GM23338 (cell line): Measurements from ENCODE around the gene CACNA1B. TPM values are rescaled to one million over a fixed set of nuclear protein-coding genes. Genes with fewer than 3 reads are reported as not detected.

ENCODE experiments used
- ATAC-seq: fragments of 200-7000 bp; cut with Tn5 transposase; 3 replicates; pipeline ENCODE4 v1.9.1; 2020
- DNase-seq: peaks from one replicate; pipeline ENCODE4 v3.0.0-alpha.2; 2015; ENCODE audit warnings: low spot score
- H2AFZ ChIP-seq: fragments of 200-600 bp; sonication (generic); 2 replicates; pipeline ENCODE4 v1.8.0; 2016; ENCODE audit warnings: antibody characterized with exemption, mild to moderate bottlenecking, moderate library complexity
- H3F3A ChIP-seq: fragments of 200-600 bp; sonication (generic); replicated peaks from 2 replicates; pipeline ENCODE4 v1.8.0; 2017; ENCODE audit warnings: antibody characterized with exemption, mixed run types, low read depth
- H3K27ac ChIP-seq: fragments of 200-600 bp; sonication (generic); 2 replicates; pipeline ENCODE4 v1.6.1; 2016; ENCODE audit warnings: low read depth
- H3K27me3 ChIP-seq: fragments of 200-600 bp; sonication (generic); 2 replicates; pipeline ENCODE4 v1.8.0; 2016; ENCODE audit warnings: mild to moderate bottlenecking, mixed run types, moderate library complexity; ENCODE audit not compliant: insufficient read depth
- H3K36me3 ChIP-seq: fragments of 200-600 bp; sonication (generic); 2 replicates; pipeline ENCODE4 v1.8.0; 2016; ENCODE audit warnings: mild to moderate bottlenecking; ENCODE audit not compliant: insufficient read depth
- H3K4me1 ChIP-seq: fragments of 200-600 bp; sonication (generic); 2 replicates; pipeline ENCODE4 v1.8.0; 2016; ENCODE audit warnings: mild to moderate bottlenecking, moderate library complexity; ENCODE audit not compliant: insufficient read depth
- H3K4me2 ChIP-seq: fragments of 200-600 bp; sonication (generic); 2 replicates; pipeline ENCODE4 v1.7.1; 2017; ENCODE audit warnings: mixed run types
- H3K4me3 ChIP-seq: fragments of 200-600 bp; sonication (generic); 2 replicates; pipeline ENCODE4 v1.6.1; 2016; ENCODE audit warnings: mixed run types
- H3K79me2 ChIP-seq: fragments of 200-600 bp; sonication (generic); replicated peaks from 2 replicates; pipeline ENCODE4 v1.8.0; 2017; ENCODE audit warnings: mild to moderate bottlenecking; ENCODE audit not compliant: insufficient read depth
- H3K9me2 ChIP-seq: fragments of 200-600 bp; sonication (generic); 2 replicates; pipeline ENCODE4 v1.8.0; 2017; ENCODE audit not compliant: insufficient read depth
- H4K20me1 ChIP-seq: fragments of 200-600 bp; sonication (generic); replicated peaks from 2 replicates; pipeline ENCODE4 v1.8.0; 2017; ENCODE audit warnings: mild to moderate bottlenecking; ENCODE audit not compliant: insufficient read depth
- H3K27ac Mint-ChIP-seq: 2 replicates; pipeline ENCODE4 v1.8.0; 2020; ENCODE audit warnings: inconsistent platforms, mild to moderate bottlenecking, moderate library complexity, mixed read lengths
- H3K27me3 Mint-ChIP-seq: 3 replicates; pipeline ENCODE4 v1.8.0; 2022; ENCODE audit warnings: low read depth, mild to moderate bottlenecking, moderate library complexity, mixed read lengths, inconsistent platforms; ENCODE audit not compliant: insufficient read depth, poor library complexity
- H3K36me3 Mint-ChIP-seq: 3 replicates; pipeline ENCODE4 v1.8.0; 2021; ENCODE audit warnings: low read depth, mild to moderate bottlenecking, inconsistent platforms, moderate library complexity, mixed read lengths
- H3K4me1 Mint-ChIP-seq: 3 replicates; pipeline ENCODE4 v1.8.0; 2020; ENCODE audit warnings: mild to moderate bottlenecking, inconsistent platforms, mixed read lengths
- H3K4me3 Mint-ChIP-seq: 3 replicates; pipeline ENCODE4 v1.8.0; 2021; ENCODE audit warnings: moderate library complexity, mild to moderate bottlenecking, inconsistent platforms, mixed read lengths
- H3K9me3 Mint-ChIP-seq: 3 replicates; pipeline ENCODE4 v1.8.0; 2020; ENCODE audit warnings: moderate library complexity, mild to moderate bottlenecking, inconsistent platforms, mixed read lengths
- CREB1 ChIP-seq: fragments of 250-450 bp; sonication (Bioruptor Pico); IDR thresholded peaks from 2 replicates; pipeline ENCODE4 v1.5.0; 2020; ENCODE audit warnings: low read depth, mild to moderate bottlenecking, moderate library complexity
- CTCF ChIP-seq, 2 experiments: fragments of 200-600 bp in 1 of 2; sonication (generic) in 1 of 2; conservative IDR thresholded peaks; 2 replicates each; pipeline versions ENCODE4 v1.5.1 to v1.6.1; 2016 to 2017; ENCODE audit warnings: antibody characterized with exemption in 2 of 2, low read depth in 2 of 2, mild to moderate bottlenecking in 2 of 2, moderate library complexity in 1 of 2
- ETS1 ChIP-seq: IDR thresholded peaks from 2 replicates; pipeline ENCODE4 v1.6.1; 2016; ENCODE audit warnings: antibody characterized with exemption
- EZH2 ChIP-seq: fragments of 200-600 bp; sonication (generic); IDR thresholded peaks from one replicate; pipeline ENCODE4 v1.8.0; 2017; ENCODE audit warnings: antibody characterized with exemption, mild to moderate bottlenecking, low read depth; ENCODE audit not compliant: unreplicated experiment
- EZH2phosphoT487 ChIP-seq: fragments of 200-600 bp; sonication (generic); IDR thresholded peaks from one replicate; pipeline ENCODE4 v1.8.1; 2018; ENCODE audit warnings: antibody characterized with exemption; ENCODE audit not compliant: unreplicated experiment
- JUNB ChIP-seq: IDR thresholded peaks from one replicate; pipeline ENCODE4 v1.6.1; 2016; ENCODE audit warnings: antibody characterized with exemption; ENCODE audit not compliant: unreplicated experiment
- NANOG ChIP-seq: IDR thresholded peaks from 2 replicates; pipeline ENCODE4 v1.6.1; 2016; ENCODE audit warnings: antibody characterized with exemption, borderline replicate concordance
- STAT1 ChIP-seq: IDR thresholded peaks from one replicate; pipeline ENCODE4 v1.6.1; 2016; ENCODE audit warnings: antibody characterized with exemption; ENCODE audit not compliant: unreplicated experiment
- ZNF114 ChIP-seq: fragments of 250-450 bp; sonication (Bioruptor Pico); IDR thresholded peaks from 2 replicates; pipeline ENCODE4 v1.5.0; 2020; ENCODE audit warnings: mild to moderate bottlenecking, moderate library complexity
- ZNF331 ChIP-seq: fragments of 250-450 bp; sonication (Bioruptor Pico); IDR thresholded peaks from 2 replicates; pipeline ENCODE4 v1.5.0; 2020; ENCODE audit warnings: low read depth, mild to moderate bottlenecking, moderate library complexity
- polyA plus RNA-seq: library from polyadenylated mRNA; unstranded; fragments of >200 nt; fragmentation: Nextera tagmentation; extraction: Ambion mirVana; gene quantifications from 2 replicates; pipeline ENCODE4 v1.2.1, GENCODE V29; 2016
- total RNA-seq: library from RNA; depleted of rRNA; stranded (reverse); fragments of >200 nt; shearing (Covaris generic); gene quantifications from 2 replicates; pipeline ENCODE4 v1.2.3, GENCODE V29; 2014
- TF ChIP-seq, protein P1 (sequence below): fragments of 250-450 bp; sonication (Bioruptor Pico); IDR thresholded peaks from 2 replicates; pipeline ENCODE4 v1.5.0; 2020; ENCODE audit warnings: mild to moderate bottlenecking, moderate library complexity
- TF ChIP-seq, protein P2 (sequence below): IDR thresholded peaks from one replicate; pipeline ENCODE4 v1.6.1; 2018; ENCODE audit warnings: antibody characterized with exemption; ENCODE audit not compliant: unreplicated experiment

Gene CACNA1B
- total and polyA plus RNA-seq, 2 experiments from 2014 or later = 1.1 to 10.4 TPM

DNA sequence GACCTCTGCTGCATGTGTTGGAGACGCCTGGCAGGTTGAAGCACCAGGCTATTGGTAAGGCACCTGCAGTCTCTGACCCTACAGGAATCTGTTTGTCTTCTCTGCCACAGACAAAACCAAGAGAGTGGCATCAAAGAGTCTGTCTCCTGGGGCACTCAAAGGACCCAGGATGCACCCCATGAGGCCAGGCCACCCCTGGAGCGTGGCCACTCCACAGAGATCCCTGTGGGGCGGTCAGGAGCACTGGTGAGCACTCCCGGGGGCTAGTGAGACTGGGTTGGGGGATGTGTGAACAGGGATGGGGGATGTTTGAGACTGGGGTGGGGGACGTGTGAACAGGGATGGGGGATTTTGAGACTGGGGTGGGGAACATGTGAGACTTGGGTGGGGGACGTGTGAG lies 240.3 kb downstream of the CACNA1B start:
- Mint-ChIP-seq H3K4me3 (no peak overlapping the region), H3K27ac (no peak overlapping the region), H3K9me3 (peaks cover 58% of the 10 kb centered on the region), H3K36me3 (peaks cover 67% of the 10 kb centered on the region), H3K27me3 (peaks cover 15% of the 10 kb centered on the region), H3K4me1 (no peaks in the 10 kb centered on the region; the same call in 2 of the 3 replicates)
- Histone ChIP-seq H3K4me2 (no peak overlapping the region), H3K4me1 (no peaks in the 10 kb centered on the region), H3K27me3 (no peaks in the 10 kb centered on the region), H3K36me3 (no peaks in the 10 kb centered on the region), H4K20me1 (no peaks in the 10 kb centered on the region), H3K9me2 (no peaks in the 10 kb centered on the region), H3F3A (no peaks in the 10 kb centered on the region), H3K79me2 (no peaks in the 10 kb centered on the region), H3K27ac (no peak overlapping the region), H3K4me3 (no peak overlapping the region), H2AFZ (no peak overlapping the region)
- no peak for ATAC-seq
- no peak for DNase-seq
- TF ChIP-seq EZH2 (no peak), NANOG (no peak), ZNF331 (CRISPR knock-in tag) (no peak), ETS1 (no peak), STAT1 (no peak), ZNF114 (no peak), EZH2phosphoT487 (no peak), JUNB (no peak), CREB1 (no peak), CTCF (conservative IDR thresholded peaks at IDR 0.05; ENCODE audit: low read depth in 2 of 2) (no peak)
- TF ChIP-seq, protein P1, sequence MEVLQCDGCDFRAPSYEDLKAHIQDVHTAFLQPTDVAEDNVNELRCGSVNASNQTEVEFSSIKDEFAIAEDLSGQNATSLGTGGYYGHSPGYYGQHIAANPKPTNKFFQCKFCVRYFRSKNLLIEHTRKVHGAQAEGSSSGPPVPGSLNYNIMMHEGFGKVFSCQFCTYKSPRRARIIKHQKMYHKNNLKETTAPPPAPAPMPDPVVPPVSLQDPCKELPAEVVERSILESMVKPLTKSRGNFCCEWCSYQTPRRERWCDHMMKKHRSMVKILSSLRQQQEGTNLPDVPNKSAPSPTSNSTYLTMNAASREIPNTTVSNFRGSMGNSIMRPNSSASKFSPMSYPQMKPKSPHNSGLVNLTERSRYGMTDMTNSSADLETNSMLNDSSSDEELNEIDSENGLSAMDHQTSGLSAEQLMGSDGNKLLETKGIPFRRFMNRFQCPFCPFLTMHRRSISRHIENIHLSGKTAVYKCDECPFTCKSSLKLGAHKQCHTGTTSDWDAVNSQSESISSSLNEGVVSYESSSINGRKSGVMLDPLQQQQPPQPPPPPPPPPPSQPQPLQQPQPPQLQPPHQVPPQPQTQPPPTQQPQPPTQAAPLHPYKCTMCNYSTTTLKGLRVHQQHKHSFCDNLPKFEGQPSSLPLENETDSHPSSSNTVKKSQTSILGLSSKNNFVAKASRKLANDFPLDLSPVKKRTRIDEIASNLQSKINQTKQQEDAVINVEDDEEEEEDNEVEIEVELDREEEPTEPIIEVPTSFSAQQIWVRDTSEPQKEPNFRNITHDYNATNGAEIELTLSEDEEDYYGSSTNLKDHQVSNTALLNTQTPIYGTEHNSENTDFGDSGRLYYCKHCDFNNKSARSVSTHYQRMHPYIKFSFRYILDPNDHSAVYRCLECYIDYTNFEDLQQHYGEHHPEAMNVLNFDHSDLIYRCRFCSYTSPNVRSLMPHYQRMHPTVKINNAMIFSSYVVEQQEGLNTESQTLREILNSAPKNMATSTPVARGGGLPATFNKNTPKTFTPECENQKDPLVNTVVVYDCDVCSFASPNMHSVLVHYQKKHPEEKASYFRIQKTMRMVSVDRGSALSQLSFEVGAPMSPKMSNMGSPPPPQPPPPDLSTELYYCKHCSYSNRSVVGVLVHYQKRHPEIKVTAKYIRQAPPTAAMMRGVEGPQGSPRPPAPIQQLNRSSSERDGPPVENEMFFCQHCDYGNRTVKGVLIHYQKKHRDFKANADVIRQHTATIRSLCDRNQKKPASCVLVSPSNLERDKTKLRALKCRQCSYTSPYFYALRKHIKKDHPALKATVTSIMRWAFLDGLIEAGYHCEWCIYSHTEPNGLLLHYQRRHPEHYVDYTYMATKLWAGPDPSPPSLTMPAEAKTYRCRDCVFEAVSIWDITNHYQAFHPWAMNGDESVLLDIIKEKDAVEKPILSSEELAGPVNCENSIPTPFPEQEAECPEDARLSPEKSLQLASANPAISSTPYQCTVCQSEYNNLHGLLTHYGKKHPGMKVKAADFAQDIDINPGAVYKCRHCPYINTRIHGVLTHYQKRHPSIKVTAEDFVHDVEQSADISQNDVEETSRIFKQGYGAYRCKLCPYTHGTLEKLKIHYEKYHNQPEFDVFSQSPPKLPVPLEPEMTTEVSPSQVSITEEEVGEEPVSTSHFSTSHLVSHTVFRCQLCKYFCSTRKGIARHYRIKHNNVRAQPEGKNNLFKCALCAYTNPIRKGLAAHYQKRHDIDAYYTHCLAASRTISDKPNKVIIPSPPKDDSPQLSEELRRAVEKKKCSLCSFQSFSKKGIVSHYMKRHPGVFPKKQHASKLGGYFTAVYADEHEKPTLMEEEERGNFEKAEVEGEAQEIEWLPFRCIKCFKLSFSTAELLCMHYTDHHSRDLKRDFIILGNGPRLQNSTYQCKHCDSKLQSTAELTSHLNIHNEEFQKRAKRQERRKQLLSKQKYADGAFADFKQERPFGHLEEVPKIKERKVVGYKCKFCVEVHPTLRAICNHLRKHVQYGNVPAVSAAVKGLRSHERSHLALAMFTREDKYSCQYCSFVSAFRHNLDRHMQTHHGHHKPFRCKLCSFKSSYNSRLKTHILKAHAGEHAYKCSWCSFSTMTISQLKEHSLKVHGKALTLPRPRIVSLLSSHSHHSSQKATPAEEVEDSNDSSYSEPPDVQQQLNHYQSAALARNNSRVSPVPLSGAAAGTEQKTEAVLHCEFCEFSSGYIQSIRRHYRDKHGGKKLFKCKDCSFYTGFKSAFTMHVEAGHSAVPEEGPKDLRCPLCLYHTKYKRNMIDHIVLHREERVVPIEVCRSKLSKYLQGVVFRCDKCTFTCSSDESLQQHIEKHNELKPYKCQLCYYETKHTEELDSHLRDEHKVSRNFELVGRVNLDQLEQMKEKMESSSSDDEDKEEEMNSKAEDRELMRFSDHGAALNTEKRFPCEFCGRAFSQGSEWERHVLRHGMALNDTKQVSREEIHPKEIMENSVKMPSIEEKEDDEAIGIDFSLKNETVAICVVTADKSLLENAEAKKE (CRISPR knock-in tag) = no peak
- TF ChIP-seq, protein P2, sequence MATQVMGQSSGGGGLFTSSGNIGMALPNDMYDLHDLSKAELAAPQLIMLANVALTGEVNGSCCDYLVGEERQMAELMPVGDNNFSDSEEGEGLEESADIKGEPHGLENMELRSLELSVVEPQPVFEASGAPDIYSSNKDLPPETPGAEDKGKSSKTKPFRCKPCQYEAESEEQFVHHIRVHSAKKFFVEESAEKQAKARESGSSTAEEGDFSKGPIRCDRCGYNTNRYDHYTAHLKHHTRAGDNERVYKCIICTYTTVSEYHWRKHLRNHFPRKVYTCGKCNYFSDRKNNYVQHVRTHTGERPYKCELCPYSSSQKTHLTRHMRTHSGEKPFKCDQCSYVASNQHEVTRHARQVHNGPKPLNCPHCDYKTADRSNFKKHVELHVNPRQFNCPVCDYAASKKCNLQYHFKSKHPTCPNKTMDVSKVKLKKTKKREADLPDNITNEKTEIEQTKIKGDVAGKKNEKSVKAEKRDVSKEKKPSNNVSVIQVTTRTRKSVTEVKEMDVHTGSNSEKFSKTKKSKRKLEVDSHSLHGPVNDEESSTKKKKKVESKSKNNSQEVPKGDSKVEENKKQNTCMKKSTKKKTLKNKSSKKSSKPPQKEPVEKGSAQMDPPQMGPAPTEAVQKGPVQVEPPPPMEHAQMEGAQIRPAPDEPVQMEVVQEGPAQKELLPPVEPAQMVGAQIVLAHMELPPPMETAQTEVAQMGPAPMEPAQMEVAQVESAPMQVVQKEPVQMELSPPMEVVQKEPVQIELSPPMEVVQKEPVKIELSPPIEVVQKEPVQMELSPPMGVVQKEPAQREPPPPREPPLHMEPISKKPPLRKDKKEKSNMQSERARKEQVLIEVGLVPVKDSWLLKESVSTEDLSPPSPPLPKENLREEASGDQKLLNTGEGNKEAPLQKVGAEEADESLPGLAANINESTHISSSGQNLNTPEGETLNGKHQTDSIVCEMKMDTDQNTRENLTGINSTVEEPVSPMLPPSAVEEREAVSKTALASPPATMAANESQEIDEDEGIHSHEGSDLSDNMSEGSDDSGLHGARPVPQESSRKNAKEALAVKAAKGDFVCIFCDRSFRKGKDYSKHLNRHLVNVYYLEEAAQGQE = no peak
